C1 segment of cervical spinal cord (tissue), 14 donors: Measurements from ENCODE around the gene MTNR1A.

Experiments
- DNase-seq, 14 donors: peaks; one replicate each; lab custom pipeline; 2025; lab: John Stamatoyannopoulos, UW

MTNR1A gene

GRCh38 chr4:186494496-186494895, 60.9 kb downstream of the MTNR1A start:
- no peak for DNase-seq

- DNase-seq: no peak
Observed at GRCh38 chr4:186487726-186488125, 67.6 kb downstream of the MTNR1A start.

- peak in 3 of 14 donors; percentile 3 to 24 (median 23) for DNase-seq
Observed at GRCh38 chr4:186486172-186486571, 69.2 kb downstream of the MTNR1A start.

- peak in 11 of 14 donors; percentile 4 to 66 (median 18) for DNase-seq
Observed at GRCh38 chr4:186485561-186486062, 69.8 kb downstream of the MTNR1A start.

GRCh38 chr4:186485150-186485549, 70.2 kb downstream of the MTNR1A start:
- no peak for DNase-seq

GRCh38 chr4:186483656-186484055, 71.7 kb downstream of the MTNR1A start:
- no peak for DNase-seq
